Measurements from ENCODE around the gene APBA1.

DNA sequence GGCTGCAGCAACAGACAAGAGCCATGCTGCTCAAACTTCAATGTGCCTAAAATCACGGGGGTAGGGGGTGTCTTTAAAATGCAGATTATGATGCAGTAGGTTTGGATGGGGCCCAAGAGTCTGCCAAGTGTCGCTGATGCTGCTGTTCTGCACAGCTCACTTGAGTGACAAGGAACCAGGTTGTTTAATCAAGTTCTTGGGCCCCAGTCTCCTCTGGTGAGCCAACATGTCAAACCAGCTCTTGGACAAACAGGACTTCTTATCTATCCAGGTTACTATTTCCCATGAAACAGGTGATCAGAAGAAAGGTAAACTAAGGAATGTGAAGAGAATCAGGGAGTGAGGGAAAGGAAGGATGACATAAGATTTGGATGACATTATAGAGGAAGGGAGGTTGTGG is 78.0 kb downstream of the APBA1 start:
- TF ChIP-seq POLR2A (IDR thresholded peaks at IDR 0.05; ENCODE audit: low read depth), result no peak
- no peak for TF ChIP-seq EP300 (IDR thresholded peaks at IDR 0.05)
- TF ChIP-seq CTCF (IDR thresholded peaks at IDR 0.05), result no peak

Data from esophagus muscularis mucosa (tissue), 4 donors.